Upper lobe of left lung (tissue), 6 donors: ENCODE data around the gene XDH. TPM values are rescaled to one million over a fixed set of nuclear protein-coding genes. Genes with fewer than 3 reads are reported as not detected.

Source experiments
- ATAC-seq, 2 donors: fragments of 200-7000 bp; cut with Tn5 transposase; one replicate each; pipeline ENCODE4 v1.9.1; 2022; ENCODE audit warnings: mild to moderate bottlenecking in 2 of 2, moderate library complexity in 2 of 2; ENCODE audit not compliant: low FRiP score in 2 of 2
- DNase-seq, 2 donors: peaks; one replicate each; pipeline ENCODE4 v3.0.0-alpha.2; 2019 to 2020
- H3K27ac ChIP-seq, 4 donors: fragments of 200-600 bp; sonication (generic); one replicate each; pipeline ENCODE4 v1.5.1; 2016 to 2019
- H3K27me3 ChIP-seq, 4 donors: fragments of 200-600 bp; sonication (generic); one replicate each; pipeline ENCODE4 v1.5.1; 2017 to 2019
- H3K36me3 ChIP-seq, 4 donors: fragments of 200-600 bp; sonication (generic); one replicate each; pipeline ENCODE4 v1.5.1; 2016 to 2019
- H3K4me1 ChIP-seq, 4 donors: fragments of 200-600 bp; sonication (generic); one replicate each; pipeline ENCODE4 v1.5.1; 2018 to 2019
- H3K4me3 ChIP-seq, 4 donors: fragments of 200-600 bp; sonication (generic); one replicate each; pipeline ENCODE4 v1.5.1; 2017 to 2019; ENCODE audit warnings: mild to moderate bottlenecking in 2 of 4, moderate library complexity in 1 of 4
- H3K9me3 ChIP-seq, 4 donors: fragments of 200-600 bp; sonication (generic); one replicate each; pipeline ENCODE4 v1.5.1; 2018 to 2019
- EP300 ChIP-seq, 4 donors: sonication (generic); formaldehyde crosslinking; IDR thresholded peaks; one replicate each; pipeline ENCODE4 v1.5.1; 2017; ENCODE audit warnings: antibody characterized with exemption in 4 of 4, control low read depth in 2 of 4
- POLR2A ChIP-seq, 4 donors: fragments of 450-650 bp; IDR thresholded peaks; one replicate each; pipeline ENCODE4 v1.5.1; 2016 to 2017; ENCODE audit warnings: antibody characterized with exemption in 4 of 4, mild to moderate bottlenecking in 2 of 4
- POLR2AphosphoS5 ChIP-seq, 2 donors: sonication (generic); formaldehyde crosslinking; IDR thresholded peaks; one replicate each; pipeline ENCODE4 v1.5.1; 2017; ENCODE audit warnings: antibody characterized with exemption in 2 of 2
- WGBS, 2 donors: methylation state at CpG; one replicate each; pipeline ENCODE4 v1.1.5; 2017 to 2018; 5-methylcytosine and 5-hydroxymethylcytosine counted together
- total RNA-seq, 6 donors: library from RNA; depleted of rRNA in 4 of 6; stranded (reverse); fragments of >200 nt in 4 of 6; gene quantifications; one replicate each; pipeline versions ENCODE4 v1.1.0 to v1.2.1, GENCODE V29; 2016 to 2021
- TF ChIP-seq, protein P1 (sequence below), 6 experiments: fragments of 450-650 bp in 4 of 6; fragments of 200-600 bp in 2 of 6; sonication (generic) in 2 of 6; IDR thresholded peaks; one replicate each; pipeline ENCODE4 v1.5.1; 2016 to 2019; ENCODE audit warnings: antibody characterized with exemption in 6 of 6
- donor health status: DM: no; HTN: no; CAD: no; lungs with moderate emphysema.
- donor health status: DM: no; HTN: yes; CAD: no; lungs with severe emphysema.

The XDH gene
- total RNA-seq, 6 donors from 2014 or later: 0.30 to 2.9 (median 0.67) TPM; not detected in 1

DNA sequence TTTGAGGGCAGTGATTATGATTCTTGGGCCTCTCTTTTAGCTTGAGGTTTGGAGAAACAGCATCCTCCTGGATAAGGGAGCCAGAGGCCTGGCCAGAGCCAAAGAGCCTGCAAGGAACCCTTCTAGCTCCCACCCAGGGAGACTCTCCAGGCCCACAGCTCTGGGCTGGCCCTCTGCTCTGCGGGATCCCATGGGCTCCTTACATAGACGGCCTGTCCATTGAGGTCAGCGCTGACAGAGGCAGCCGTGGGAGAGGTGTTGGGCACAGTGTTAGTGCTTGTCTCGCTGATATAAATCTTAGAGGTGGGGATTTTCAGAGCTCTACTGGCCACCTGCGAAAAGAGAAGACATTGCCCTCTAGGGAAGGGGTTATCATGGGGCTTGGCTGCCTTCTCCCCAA, 67.2 kb downstream of the XDH start:
- peak in 1 of 2 donors; percentile 28 for ATAC-seq
- Histone ChIP-seq H3K27ac (no peak overlapping the region), H3K27me3 (no peaks in the 10 kb centered on the region), H3K9me3 (no peaks in the 10 kb centered on the region), H3K4me3 (no peak overlapping the region), H3K36me3 (no peaks in the 10 kb centered on the region), H3K4me1 (no peaks in the 10 kb centered on the region)
- TF ChIP-seq, protein P1, sequence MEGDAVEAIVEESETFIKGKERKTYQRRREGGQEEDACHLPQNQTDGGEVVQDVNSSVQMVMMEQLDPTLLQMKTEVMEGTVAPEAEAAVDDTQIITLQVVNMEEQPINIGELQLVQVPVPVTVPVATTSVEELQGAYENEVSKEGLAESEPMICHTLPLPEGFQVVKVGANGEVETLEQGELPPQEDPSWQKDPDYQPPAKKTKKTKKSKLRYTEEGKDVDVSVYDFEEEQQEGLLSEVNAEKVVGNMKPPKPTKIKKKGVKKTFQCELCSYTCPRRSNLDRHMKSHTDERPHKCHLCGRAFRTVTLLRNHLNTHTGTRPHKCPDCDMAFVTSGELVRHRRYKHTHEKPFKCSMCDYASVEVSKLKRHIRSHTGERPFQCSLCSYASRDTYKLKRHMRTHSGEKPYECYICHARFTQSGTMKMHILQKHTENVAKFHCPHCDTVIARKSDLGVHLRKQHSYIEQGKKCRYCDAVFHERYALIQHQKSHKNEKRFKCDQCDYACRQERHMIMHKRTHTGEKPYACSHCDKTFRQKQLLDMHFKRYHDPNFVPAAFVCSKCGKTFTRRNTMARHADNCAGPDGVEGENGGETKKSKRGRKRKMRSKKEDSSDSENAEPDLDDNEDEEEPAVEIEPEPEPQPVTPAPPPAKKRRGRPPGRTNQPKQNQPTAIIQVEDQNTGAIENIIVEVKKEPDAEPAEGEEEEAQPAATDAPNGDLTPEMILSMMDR (IDR thresholded peaks at IDR 0.05): no peak
- TF ChIP-seq POLR2AphosphoS5 (IDR thresholded peaks at IDR 0.05): no peak
- TF ChIP-seq EP300 (IDR thresholded peaks at IDR 0.05): no peak
- TF ChIP-seq POLR2A (IDR thresholded peaks at IDR 0.05): no peak
- no peak for DNase-seq
- 72 to 78% methylated on average over 5 to 6 of the region's 6 CpGs for WGBS, 2 donors

DNA sequence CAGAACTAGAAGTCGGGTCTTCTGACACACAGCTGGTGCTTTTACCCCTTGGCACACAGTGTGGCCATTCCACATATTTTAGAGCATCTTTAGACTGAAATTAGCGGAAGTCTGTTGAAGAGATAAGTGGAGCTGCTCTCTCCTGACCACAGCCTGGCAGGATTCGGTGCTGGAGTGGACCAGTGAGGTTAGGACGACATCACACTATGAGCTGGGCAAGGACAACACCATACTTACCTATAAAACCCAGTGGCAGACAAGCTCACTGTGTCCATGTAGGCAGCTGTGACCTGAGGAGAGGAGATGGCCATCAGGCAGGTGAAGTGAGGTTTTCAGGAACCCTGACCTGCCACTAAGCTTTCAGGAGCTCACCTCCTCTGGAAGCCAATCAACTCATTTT, 70.1 kb downstream of the XDH start:
- ATAC-seq (no peak), DNase-seq (no peak)
- Histone ChIP-seq H3K27ac (no peak overlapping the region), H3K4me3 (no peak overlapping the region), H3K27me3 (no peaks in the 10 kb centered on the region), H3K36me3 (no peaks in the 10 kb centered on the region), H3K9me3 (no peaks in the 10 kb centered on the region), H3K4me1 (no peaks in the 10 kb centered on the region)
- TF ChIP-seq EP300 (IDR thresholded peaks at IDR 0.05) (no peak), POLR2A (IDR thresholded peaks at IDR 0.05) (no peak), POLR2AphosphoS5 (IDR thresholded peaks at IDR 0.05) (no peak)
- TF ChIP-seq, protein P1 (IDR thresholded peaks at IDR 0.05): no peak
- 88 to 91% methylated on average over 4 of the region's 4 CpGs for WGBS, 2 donors

- no peak for DNase-seq
- no peak overlapping the region for H3K4me3 ChIP-seq
- 87 to 89% methylated on average over 6 of the region's 6 CpGs for WGBS, 2 donors
- H3K9me3 ChIP-seq: no peaks in the 10 kb centered on the region
- no peak overlapping the region for H3K27ac ChIP-seq
- no peaks in the 10 kb centered on the region for H3K4me1 ChIP-seq
- TF ChIP-seq POLR2AphosphoS5 (IDR thresholded peaks at IDR 0.05): no peak
- no peak for TF ChIP-seq EP300 (IDR thresholded peaks at IDR 0.05)
- TF ChIP-seq, protein P1 (IDR thresholded peaks at IDR 0.05): no peak
- H3K36me3 ChIP-seq: no peaks in the 10 kb centered on the region
- ATAC-seq: no peak
- no peaks in the 10 kb centered on the region for H3K27me3 ChIP-seq
Observed at GRCh38 chr2:31341351-31341750, 73.2 kb downstream of the XDH start.

GRCh38 chr2:31339696-31340095, 74.8 kb downstream of the XDH start:
- no peak for ATAC-seq
- no peak for DNase-seq
- no peak overlapping the region for H3K27ac ChIP-seq
- no peaks in the 10 kb centered on the region for H3K9me3 ChIP-seq
- H3K4me3 ChIP-seq: no peak overlapping the region
- no peaks in the 10 kb centered on the region for H3K4me1 ChIP-seq
- H3K36me3 ChIP-seq: no peaks in the 10 kb centered on the region
- H3K27me3 ChIP-seq: no peaks in the 10 kb centered on the region
- 93% methylated on average over 9 of the region's 9 CpGs for WGBS, 2 donors
- TF ChIP-seq POLR2AphosphoS5 (IDR thresholded peaks at IDR 0.05) (no peak), POLR2A (IDR thresholded peaks at IDR 0.05) (no peak), EP300 (IDR thresholded peaks at IDR 0.05) (no peak)
- TF ChIP-seq, protein P1 (IDR thresholded peaks at IDR 0.05): no peak

DNA sequence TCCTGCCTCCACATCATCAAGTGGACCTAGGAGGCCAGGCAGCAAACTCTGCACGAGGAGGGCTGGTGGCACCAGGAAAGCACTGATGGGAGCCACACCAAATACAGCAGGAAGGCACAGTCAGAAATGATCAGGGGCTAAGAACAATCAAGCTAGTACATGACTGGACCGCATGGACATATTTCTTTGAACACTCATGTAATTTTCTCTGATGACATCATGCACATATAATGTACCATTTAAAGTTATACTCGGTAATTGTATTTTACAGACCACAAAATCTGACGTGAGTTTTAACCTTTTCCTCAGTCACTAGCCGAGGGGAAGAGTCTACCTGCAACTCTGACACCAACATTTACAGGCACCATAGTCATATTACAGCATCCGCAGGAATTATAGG, 76.7 kb downstream of the XDH start:
- DNase-seq (no peak), ATAC-seq (no peak)
- whole genome bisulfite sequencing, 2 donors: 79 to 80% methylated on average over 5 to 6 of the region's 6 CpGs
- Histone ChIP-seq H3K36me3 (no peaks in the 10 kb centered on the region), H3K4me3 (no peak overlapping the region), H3K9me3 (no peaks in the 10 kb centered on the region), H3K27me3 (no peaks in the 10 kb centered on the region), H3K27ac (no peak overlapping the region), H3K4me1 (no peaks in the 10 kb centered on the region)
- no peak for TF ChIP-seq POLR2A (IDR thresholded peaks at IDR 0.05)
- no peak for TF ChIP-seq POLR2AphosphoS5 (IDR thresholded peaks at IDR 0.05)
- TF ChIP-seq, protein P1 (IDR thresholded peaks at IDR 0.05): no peak
- TF ChIP-seq EP300 (IDR thresholded peaks at IDR 0.05): no peak
